GM12878 (cell line): Measurements from ENCODE around the gene FAM53B. TPM values are rescaled to one million over a fixed set of nuclear protein-coding genes. Genes with fewer than 3 reads are reported as not detected.

ENCODE experiments used
- ATAC-seq: fragments of 200-7000 bp; cut with Tn5 transposase; 3 replicates; pipeline ENCODE4 v1.9.1; 2020; ENCODE audit warnings: mild to moderate bottlenecking, moderate library complexity
- BruUV-seq: library from RNA; stranded (reverse); fragments of 400-500 nt; replicated peaks from 2 replicates; lab custom pipeline; 2021; lab: Mats Ljungman, UMichigan
- CTCF ChIA-PET: fragments of 300-600 bp; sonication (Branson Sonifier 250); formaldehyde crosslinking; extraction: SDS; loops from one replicate; lab custom pipeline; 2021; ENCODE audit warnings: inconsistent platforms; lab: Yijun Ruan, JAX
- POLR2A ChIA-PET: fragments of 350-600 bp; formaldehyde crosslinking; extraction: SDS; loops from one replicate; lab custom pipeline; 2021; ENCODE audit warnings: inconsistent platforms; lab: Charles Lee
- RAD21 ChIA-PET: fragments of 300-600 bp; sonication (Branson Sonifier 250); formaldehyde crosslinking; loops from one replicate; lab custom pipeline; 2023; ENCODE audit warnings: antibody characterized with exemption; ENCODE audit not compliant: unreplicated experiment; lab: Charles Lee
- SMC1A ChIA-PET: fragments of 300-600 bp; sonication (Branson Sonifier 250); formaldehyde crosslinking; loops from one replicate; lab custom pipeline; 2023; ENCODE audit not compliant: unreplicated experiment, uncharacterized antibody; lab: Charles Lee
- DNase-seq: peaks from one replicate; pipeline ENCODE4 v3.0.0-alpha.2; 2011; ENCODE audit warnings: low read depth, low spot score
- FAIRE-seq: peaks from 3 replicates; lab custom pipeline; 2011; peaks lifted over from hg19 to GRCh38; lab: Jason Lieb, UNC
- H2AFZ ChIP-seq: 2 replicates; pipeline ENCODE4 v1.6.0; 2011; ENCODE audit warnings: low read depth, low read length, control low read depth; ENCODE audit not compliant: control insufficient read depth
- H3K27ac ChIP-seq: 2 replicates; pipeline ENCODE4 v1.5.1; 2011; ENCODE audit warnings: control low read depth; ENCODE audit not compliant: control insufficient read depth, insufficient read depth
- H3K27me3 ChIP-seq, 2 experiments: replicated peaks in 1 of 2; 2 replicates each; pipeline versions ENCODE4 v1.6.0 to v1.6.1; 2011; ENCODE audit warnings: low read length in 1 of 2; ENCODE audit not compliant: control insufficient read depth in 2 of 2, insufficient read depth in 2 of 2
- H3K36me3 ChIP-seq, 2 experiments: 2 replicates each; pipeline ENCODE4 v1.5.1; 2011; ENCODE audit warnings: low read length in 1 of 2; ENCODE audit not compliant: control insufficient read depth in 2 of 2, insufficient read depth in 2 of 2
- H3K4me1 ChIP-seq: 2 replicates; pipeline ENCODE4 v1.6.1; 2011; ENCODE audit warnings: mild to moderate bottlenecking, low read length, moderate library complexity, mixed read lengths; ENCODE audit not compliant: control insufficient read depth, insufficient read depth
- H3K4me2 ChIP-seq: 2 replicates; pipeline ENCODE4 v1.6.0; 2011; ENCODE audit warnings: control low read depth; ENCODE audit not compliant: control insufficient read depth, insufficient read depth
- H3K4me3 ChIP-seq: fragments of 200-600 bp; sonication (generic); 2 replicates; pipeline ENCODE4 v1.5.1; 2016
- H3K79me2 ChIP-seq: 2 replicates; pipeline ENCODE4 v1.6.0; 2011; ENCODE audit warnings: low read length; ENCODE audit not compliant: control insufficient read depth, insufficient read depth
- H3K9ac ChIP-seq: 2 replicates; pipeline ENCODE4 v1.8.0; 2011; ENCODE audit warnings: low read length, control low read depth, mixed read lengths; ENCODE audit not compliant: control insufficient read depth, insufficient read depth
- H3K9me3 ChIP-seq: replicated peaks from 3 replicates; pipeline ENCODE4 v1.5.1; 2011; ENCODE audit warnings: mild to moderate bottlenecking, low read length; ENCODE audit not compliant: control insufficient read depth, insufficient read depth
- H4K20me1 ChIP-seq: 2 replicates; pipeline ENCODE4 v1.6.0; 2011; ENCODE audit not compliant: control insufficient read depth, insufficient read depth
- ATF7 ChIP-seq: fragments of 450-650 bp; IDR thresholded peaks from 2 replicates; pipeline ENCODE4 v1.6.1; 2016; ENCODE audit warnings: low read depth, mild to moderate bottlenecking
- BCLAF1 ChIP-seq: fragments of 450-650 bp; IDR thresholded peaks from 2 replicates; pipeline ENCODE4 v1.6.1; 2017; ENCODE audit warnings: antibody characterized with exemption, mild to moderate bottlenecking, moderate library complexity
- CHD2 ChIP-seq: IDR thresholded peaks from 2 replicates; pipeline ENCODE4 v1.6.1; 2011; ENCODE audit warnings: low read depth, low read length, improper control_type of control experiment, borderline replicate concordance
- CREM ChIP-seq: IDR thresholded peaks from 2 replicates; pipeline ENCODE4 v1.6.1; 2014; ENCODE audit warnings: antibody characterized with exemption, low read depth
- ESRRA ChIP-seq: IDR thresholded peaks from 2 replicates; pipeline ENCODE4 v1.6.1; 2012; ENCODE audit warnings: mild to moderate bottlenecking, low read length, improper control_type of control experiment
- HDAC2 ChIP-seq: fragments of 200-600 bp; sonication (generic); IDR thresholded peaks from 2 replicates; pipeline ENCODE4 v1.6.1; 2017
- KAT2A ChIP-seq: conservative IDR thresholded peaks from 2 replicates; pipeline ENCODE4 v1.6.1; 2011; ENCODE audit warnings: low read depth, low read length; ENCODE audit not compliant: control insufficient read depth
- RAD21 ChIP-seq: IDR thresholded peaks from 2 replicates; pipeline ENCODE4 v1.6.1; 2011; ENCODE audit warnings: mild to moderate bottlenecking, low read depth, low read length, moderate library complexity; ENCODE audit not compliant: insufficient read depth
- RFX5 ChIP-seq: IDR thresholded peaks from 2 replicates; pipeline ENCODE4 v1.6.1; 2011; ENCODE audit warnings: low read depth, low read length, improper control_type of control experiment
- TCF3 ChIP-seq: IDR thresholded peaks from 2 replicates; pipeline ENCODE4 v1.6.1; 2012; ENCODE audit warnings: low read depth, mild to moderate bottlenecking, low read length, borderline replicate concordance; ENCODE audit not compliant: insufficient read depth
- TCF7 ChIP-seq: IDR thresholded peaks from 2 replicates; pipeline ENCODE4 v1.6.1; 2014; ENCODE audit warnings: antibody characterized with exemption, borderline replicate concordance
- ZNF217 ChIP-seq: fragments of 450-650 bp; IDR thresholded peaks from 2 replicates; pipeline ENCODE4 v1.6.1; 2017; ENCODE audit warnings: antibody characterized with exemption, mild to moderate bottlenecking
- WGBS: methylation state at CpG from one replicate; pipeline ENCODE4 v1.1.6; 2016; ENCODE audit warnings: low lambda C conversion rate; ENCODE audit not compliant: insufficient replicate concordance, insufficient coverage; ENCODE audit errors: missing lambda C conversion rate; 5-methylcytosine and 5-hydroxymethylcytosine counted together
- in situ Hi-C: fragments of 300-500 bp; cut with MboI; formaldehyde crosslinking; loops from 9 replicates; pipeline ENCODE4 v1.14.3; 2018; ENCODE audit warnings: mixed read lengths
- intact Hi-C: fragments of 100-400 bp; cut with micrococcal nuclease; formaldehyde crosslinking; loops from one replicate; pipeline ENCODE4 v1.14.2; 2022; ENCODE audit not compliant: unreplicated experiment
- polyA plus RNA-seq, 11 experiments: library from polyadenylated mRNA; depleted of rRNA in 4 of 11; unstranded in 6 of 11; stranded (reverse) in 5 of 11; fragments of >200 nt; fragmentation: Nextera tagmentation in 4 of 11; fragmentation: Illumina TruSeq in 1 of 11; extraction: Ambion mirVana in 4 of 11; extraction: Trizol in 1 of 11; gene quantifications; 1 replicate in 1 of 11; 2 replicates in 10 of 11; pipeline versions ENCODE4 v1.2.1 to v1.2.3, GENCODE V29; 2011 to 2016; ENCODE audit warnings: inconsistent platforms in 2 of 11, missing spikeins in 2 of 11, low read depth in 1 of 11
- total RNA-seq, 4 experiments: library from RNA; depleted of rRNA in 3 of 4; stranded (reverse); fragments of >200 nt in 3 of 4; fragmentation: Illumina TruSeq in 1 of 4; extraction: Trizol in 1 of 4; gene quantifications; 2 replicates each; pipeline versions ENCODE4 v1.2.1 to v1.2.3, GENCODE V29; 2013 to 2021
- TF ChIP-seq, protein P1 (sequence below): fragments of 450-650 bp; formaldehyde crosslinking; IDR thresholded peaks from 2 replicates; pipeline ENCODE4 v1.4.0; 2022; ENCODE audit warnings: mild to moderate bottlenecking, moderate library complexity
- TF ChIP-seq, protein P2 (sequence below): fragments of 450-650 bp; IDR thresholded peaks from 2 replicates; pipeline ENCODE4 v1.6.1; 2017; ENCODE audit warnings: low read depth, mild to moderate bottlenecking, moderate library complexity

The FAM53B gene
- total and polyA plus RNA-seq, 10 of the 15 experiments (the other 5 are each of a cell fraction or from before 2014, with no cell fraction given) = 0.05 to 26.3 (median 8.1) TPM

GRCh38 chr10:124707551-124707950, 36.6 kb downstream of the FAM53B start:
- H3K36me3 ChIP-seq = peaks cover 5 to 20% of the 10 kb centered on the region in 2 experiments; a peak in 3 of 4 replicates
- peaks cover under 1% of the 10 kb centered on the region for H3K4me1 ChIP-seq
- BruUV-seq = no TSS peak
- H3K9me3 ChIP-seq = no peaks in the 10 kb centered on the region
- ATAC-seq = no peak
- no peak overlapping the region for H3K4me2 ChIP-seq
- ChIA-PET RAD21 (interaction anchor here (1.3 to 14.0 kb wide), 4 partner anchors 12 to 175 kb away, joined by 3 to 266 read pairs (median 4); no protein-coding TSS in a partner anchor), SMC1A (interaction anchor here (1.3 to 5.0 kb wide), 3 partner anchors 11 to 23 kb away, joined by 3 to 38 read pairs (median 7); no protein-coding TSS in a partner anchor), CTCF (interaction anchor here (0.7 to 4.6 kb wide), 4 partner anchors 11 to 122 kb away, joined by 3 to 26 read pairs (median 5); no protein-coding TSS in a partner anchor), POLR2A (interaction anchor here (1.3 kb wide), 1 partner anchor 10 kb away, joined by 5 read pairs; no protein-coding TSS in a partner anchor)
- no peak overlapping the region for H3K9ac ChIP-seq
- H3K4me3 ChIP-seq = no peak overlapping the region
- in situ Hi-C loops = no loop called here
- no peak overlapping the region for H3K27ac ChIP-seq
- 84% methylated on average over 8 of the region's 8 CpGs for WGBS
- FAIRE-seq = no peak
- no peaks in the 10 kb centered on the region for H3K27me3 ChIP-seq
- no peak for DNase-seq
- no peaks in the 10 kb centered on the region for H4K20me1 ChIP-seq
- H2AFZ ChIP-seq = no peak overlapping the region
- TF ChIP-seq TCF7 = no peak
- TF ChIP-seq RFX5 = no peak
- TF ChIP-seq ATF7 = no peak
- TF ChIP-seq, protein P1, sequence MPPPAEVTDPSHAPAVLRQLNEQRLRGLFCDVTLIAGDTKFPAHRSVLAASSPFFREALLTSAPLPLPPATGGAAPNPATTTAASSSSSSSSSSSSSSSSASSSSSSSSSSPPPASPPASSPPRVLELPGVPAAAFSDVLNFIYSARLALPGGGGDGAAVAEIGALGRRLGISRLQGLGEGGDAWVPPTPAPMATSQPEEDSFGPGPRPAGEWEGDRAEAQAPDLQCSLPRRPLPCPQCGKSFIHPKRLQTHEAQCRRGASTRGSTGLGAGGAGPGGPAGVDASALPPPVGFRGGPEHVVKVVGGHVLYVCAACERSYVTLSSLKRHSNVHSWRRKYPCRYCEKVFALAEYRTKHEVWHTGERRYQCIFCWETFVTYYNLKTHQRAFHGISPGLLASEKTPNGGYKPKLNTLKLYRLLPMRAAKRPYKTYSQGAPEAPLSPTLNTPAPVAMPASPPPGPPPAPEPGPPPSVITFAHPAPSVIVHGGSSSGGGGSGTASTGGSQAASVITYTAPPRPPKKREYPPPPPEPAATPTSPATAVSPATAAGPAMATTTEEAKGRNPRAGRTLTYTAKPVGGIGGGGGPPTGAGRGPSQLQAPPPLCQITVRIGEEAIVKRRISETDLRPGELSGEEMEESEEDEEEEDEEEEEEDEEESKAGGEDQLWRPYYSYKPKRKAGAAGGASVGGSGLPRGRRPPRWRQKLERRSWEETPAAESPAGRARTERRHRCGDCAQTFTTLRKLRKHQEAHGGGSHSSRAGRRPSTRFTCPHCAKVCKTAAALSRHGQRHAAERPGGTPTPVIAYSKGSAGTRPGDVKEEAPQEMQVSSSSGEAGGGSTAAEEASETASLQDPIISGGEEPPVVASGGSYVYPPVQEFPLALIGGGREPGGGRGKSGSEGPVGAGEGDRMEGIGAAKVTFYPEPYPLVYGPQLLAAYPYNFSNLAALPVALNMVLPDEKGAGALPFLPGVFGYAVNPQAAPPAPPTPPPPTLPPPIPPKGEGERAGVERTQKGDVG (CRISPR knock-in tag) = no peak
- no peak for TF ChIP-seq RAD21
- TF ChIP-seq ESRRA = no peak
- no peak for TF ChIP-seq BCLAF1
- TF ChIP-seq ZNF217 = no peak
- TF ChIP-seq HDAC2 = no peak
- TF ChIP-seq CREM = no peak
- no peak for TF ChIP-seq CHD2
- TF ChIP-seq KAT2A = no peak
- TF ChIP-seq, protein P2, sequence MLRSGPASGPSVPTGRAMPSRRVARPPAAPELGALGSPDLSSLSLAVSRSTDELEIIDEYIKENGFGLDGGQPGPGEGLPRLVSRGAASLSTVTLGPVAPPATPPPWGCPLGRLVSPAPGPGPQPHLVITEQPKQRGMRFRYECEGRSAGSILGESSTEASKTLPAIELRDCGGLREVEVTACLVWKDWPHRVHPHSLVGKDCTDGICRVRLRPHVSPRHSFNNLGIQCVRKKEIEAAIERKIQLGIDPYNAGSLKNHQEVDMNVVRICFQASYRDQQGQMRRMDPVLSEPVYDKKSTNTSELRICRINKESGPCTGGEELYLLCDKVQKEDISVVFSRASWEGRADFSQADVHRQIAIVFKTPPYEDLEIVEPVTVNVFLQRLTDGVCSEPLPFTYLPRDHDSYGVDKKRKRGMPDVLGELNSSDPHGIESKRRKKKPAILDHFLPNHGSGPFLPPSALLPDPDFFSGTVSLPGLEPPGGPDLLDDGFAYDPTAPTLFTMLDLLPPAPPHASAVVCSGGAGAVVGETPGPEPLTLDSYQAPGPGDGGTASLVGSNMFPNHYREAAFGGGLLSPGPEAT = no peak
- TF ChIP-seq TCF3 = no peak
- H3K79me2 ChIP-seq = peaks cover 2% of the 10 kb centered on the region; the same call in 1 of the 2 replicates
- intact Hi-C loops = no loop called here
